ENCODE results near the gene DOP1A. TPM values are rescaled to one million over a fixed set of nuclear protein-coding genes. Genes with fewer than 3 reads are reported as not detected.
A peak's percentile ranks its signal among the peaks of the same experiment; 100 is the strongest.

Gene DOP1A
- polyA plus RNA-seq, 3 donors, result 27.0 to 44.6 (median 37.0) TPM

DNA sequence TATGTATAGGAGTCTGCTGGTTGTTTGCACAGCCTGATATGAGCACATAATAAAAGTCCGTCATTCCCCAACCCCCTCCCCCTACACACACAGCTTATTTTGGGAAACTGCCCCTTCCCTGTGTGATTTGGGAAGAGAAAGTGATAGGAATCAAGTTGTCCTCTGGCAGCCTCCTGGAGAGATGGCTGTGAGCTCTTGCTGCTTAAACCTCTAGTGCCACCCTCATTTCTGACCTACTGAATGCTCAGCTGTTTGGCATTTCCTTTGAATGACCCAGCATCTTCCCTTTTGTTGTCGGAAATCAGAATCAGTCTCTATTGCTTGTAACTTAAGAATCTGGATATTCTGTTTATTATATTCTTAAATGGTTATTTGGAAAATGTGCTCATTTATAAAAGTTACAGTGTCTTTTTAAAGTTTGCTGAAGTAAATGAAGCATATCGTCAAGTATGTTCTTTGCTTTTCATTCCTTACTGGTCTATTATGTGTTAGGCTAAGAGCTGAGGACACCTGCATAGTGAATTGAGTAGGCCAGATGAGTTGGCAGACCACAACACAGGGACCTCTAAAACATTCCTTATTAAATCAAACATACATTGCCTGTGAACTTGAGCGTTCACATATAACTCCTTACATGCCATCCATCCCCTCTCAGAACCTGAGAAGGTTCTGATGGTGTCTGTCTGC, 131.2 kb downstream of the DOP1A start:
- no peak for DNase-seq

DNA sequence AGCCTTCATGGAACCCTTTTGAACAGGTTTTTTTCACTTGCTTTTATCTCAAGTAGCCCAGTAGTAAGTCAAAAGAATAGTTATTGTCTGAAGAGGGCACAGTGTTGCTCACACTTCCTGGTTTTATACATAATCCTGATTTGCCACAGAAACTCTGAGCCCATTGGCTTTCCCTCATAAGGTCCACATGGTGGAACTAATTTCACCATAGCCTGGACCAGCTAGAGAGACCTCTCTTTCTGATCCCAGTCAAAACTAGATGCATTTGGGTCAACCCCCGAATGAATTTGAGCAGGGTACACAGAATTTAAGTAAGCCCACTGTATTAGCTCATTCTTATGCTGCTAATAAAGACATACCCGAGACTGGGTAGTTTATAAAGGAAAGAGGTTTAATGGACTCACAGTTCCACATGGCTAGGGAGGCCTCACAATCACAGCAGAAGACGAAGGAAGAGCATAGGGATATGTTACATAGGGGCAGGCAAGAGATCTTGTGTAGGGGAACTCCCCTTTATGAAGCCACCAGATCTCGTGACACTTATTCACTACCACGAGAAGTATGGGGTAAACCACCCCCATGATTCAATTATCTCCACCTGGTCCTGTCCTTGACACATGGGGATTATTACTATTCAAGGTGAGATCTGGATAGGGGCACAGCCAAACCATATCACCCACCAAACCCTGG, 131.8 kb downstream of the DOP1A start:
- DNase-seq, result no peak

DNA sequence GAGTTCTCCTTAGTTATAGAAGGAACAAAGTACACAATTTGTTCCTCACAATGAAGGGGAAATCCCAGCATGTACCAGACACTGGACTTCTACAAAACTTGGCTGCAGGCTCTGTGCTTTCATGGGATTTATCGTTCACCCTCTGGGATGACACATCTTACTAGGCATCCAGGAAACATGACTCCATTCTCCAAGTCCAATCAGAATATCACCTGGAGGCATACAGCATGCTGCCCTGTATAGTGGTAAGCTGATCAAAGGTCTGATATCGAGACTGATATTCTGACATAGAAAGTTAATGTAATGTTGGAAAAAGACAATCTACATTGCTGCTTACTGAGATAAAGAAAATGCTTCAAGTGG, 132.4 kb downstream of the DOP1A start:
- DNase-seq, result no peak

DNA sequence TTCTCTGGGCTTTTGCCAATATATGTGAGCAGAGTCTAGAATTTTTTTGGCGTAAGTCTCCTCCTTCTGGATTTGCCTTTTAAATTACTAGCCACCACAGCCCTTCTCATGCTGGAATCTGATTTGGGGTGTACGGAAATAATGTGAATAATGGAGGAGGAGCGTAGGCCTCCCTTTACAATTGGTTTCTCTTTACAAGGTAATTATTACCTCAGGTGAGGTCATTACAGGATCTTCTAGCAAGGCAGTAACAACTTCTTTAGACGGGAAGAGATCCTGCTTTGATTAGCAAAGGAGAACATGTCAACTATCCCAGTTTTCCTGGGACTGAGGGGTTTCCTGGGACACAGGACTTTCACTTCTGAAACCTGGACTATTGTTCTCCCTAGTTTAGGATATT, 134.6 kb downstream of the DOP1A start:
- DNase-seq, result no peak

DNA sequence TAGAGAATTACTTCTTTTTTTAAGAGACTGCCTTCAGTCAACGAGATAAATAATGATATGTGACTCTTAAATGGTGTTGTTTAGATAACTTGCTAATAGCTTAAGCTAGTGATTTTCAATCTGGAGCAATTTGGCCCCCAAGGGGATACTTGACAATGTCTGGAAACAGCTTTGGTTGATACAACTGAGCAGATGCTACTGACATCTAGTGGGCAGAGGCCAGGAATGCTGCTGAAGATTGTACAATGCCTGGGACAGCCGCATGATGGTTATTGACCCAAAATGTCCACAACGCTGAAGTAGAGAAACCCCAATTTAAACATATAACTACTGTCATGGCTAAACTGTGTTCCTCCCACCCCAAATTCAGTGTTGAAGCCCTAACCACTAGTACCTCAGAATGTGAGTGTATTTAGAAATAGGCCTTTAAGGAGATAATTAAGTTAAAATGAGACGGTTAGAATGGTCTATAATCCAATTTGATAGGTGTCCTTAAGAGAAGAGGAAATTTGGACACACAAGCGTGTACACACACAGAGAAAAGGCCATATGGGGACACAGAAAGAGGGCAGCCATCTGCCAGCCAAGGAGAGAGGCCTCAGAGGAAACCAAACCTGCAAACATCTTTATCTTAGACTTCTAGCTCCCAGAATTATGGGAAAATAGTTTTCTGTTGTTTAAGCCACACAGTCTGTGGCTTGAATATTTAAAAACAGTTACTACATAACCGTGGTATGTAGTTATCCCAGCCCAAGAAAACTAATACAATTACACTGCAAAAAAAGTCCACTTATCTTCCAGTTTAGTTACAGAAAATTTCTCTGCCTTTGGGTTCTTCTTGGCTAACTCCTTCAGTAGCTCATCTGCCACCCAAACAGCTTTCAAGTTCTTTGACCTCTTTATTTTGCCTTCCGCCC, 147.9 kb downstream of the DOP1A start:
- peak; percentile 67 for DNase-seq

DNA sequence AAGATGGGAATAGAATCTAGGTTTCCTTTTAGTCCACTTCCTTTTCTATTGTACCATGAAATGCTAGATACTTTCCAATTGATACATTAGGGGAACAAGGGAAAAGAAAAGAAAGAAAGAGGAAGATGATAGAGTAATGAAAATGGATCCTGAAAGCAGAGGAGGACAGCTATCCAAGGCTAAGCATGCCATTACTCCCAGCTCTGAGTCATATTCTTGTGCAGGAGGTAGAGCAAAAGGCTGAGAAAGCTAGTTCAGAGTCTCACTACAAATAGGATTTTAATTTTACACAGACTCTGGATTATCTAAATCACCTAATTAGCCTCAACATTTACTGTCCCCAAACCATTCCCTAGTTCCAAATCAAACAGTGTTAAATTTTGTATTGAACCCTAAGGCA, 149.3 kb downstream of the DOP1A start:
- DNase-seq, result no peak

Other genes starting within 250 kb of the DOP1A start
- gene UBE3D, start 1.8 kb upstream of the DOP1A start, polyA plus RNA-seq (ENCODE audit: insufficient read length in 3 of 3), result 10 to 100 TPM in 1 of 3 donors, 1 to 10 TPM in 2; 6.7 to 10.1 (median 8.1) TPM
- gene PGM3, start 125.6 kb downstream of the DOP1A start, polyA plus RNA-seq (ENCODE audit: insufficient read length in 3 of 3), result 10 to 100 TPM; 38.0 to 52.7 (median 50.3) TPM
- 1 to 10 TPM; 6.2 to 7.3 (median 7.2) TPM for gene RWDD2A, start 125.7 kb downstream of the DOP1A start, polyA plus RNA-seq (ENCODE audit: insufficient read length in 3 of 3)